Karpas-422 (cell line): Measurements from ENCODE around the gene C6orf62. TPM values are rescaled to one million over a fixed set of nuclear protein-coding genes. Genes with fewer than 3 reads are reported as not detected.
"Not testable (repeated sequence)": the region's sequence is repeated elsewhere in the genome, so short reads cannot be mapped to it uniquely, and the experiment has no call there.

Experiments
- DNase-seq: peaks from one replicate; pipeline ENCODE4 v3.0.0-alpha.2; 2015
- H2AFZ ChIP-seq: fragments of 200-600 bp; sonication (generic); 2 replicates; pipeline ENCODE4 v1.6.1; 2014; ENCODE audit warnings: antibody characterized with exemption, low read length, mixed read lengths
- H3K27ac ChIP-seq: fragments of 200-600 bp; sonication (generic); 2 replicates; pipeline ENCODE4 v1.5.1; 2014; ENCODE audit warnings: mild to moderate bottlenecking, low read length, moderate library complexity
- H3K27me3 ChIP-seq: fragments of 200-600 bp; sonication (generic); 2 replicates; pipeline ENCODE4 v1.6.1; 2014; ENCODE audit warnings: low read length, mixed read lengths
- H3K36me3 ChIP-seq: fragments of 200-600 bp; sonication (generic); 2 replicates; pipeline ENCODE4 v1.6.1; 2014; ENCODE audit warnings: low read length, mixed read lengths; ENCODE audit not compliant: insufficient read depth
- H3K4me1 ChIP-seq: fragments of 200-600 bp; sonication (generic); 2 replicates; pipeline ENCODE4 v1.6.1; 2014; ENCODE audit warnings: mild to moderate bottlenecking, low read length, mixed read lengths
- H3K4me2 ChIP-seq: fragments of 200-600 bp; sonication (generic); 2 replicates; pipeline ENCODE4 v1.6.1; 2014; ENCODE audit warnings: low read length, low read depth, mild to moderate bottlenecking; ENCODE audit not compliant: poor library complexity, severe bottlenecking
- H3K4me3 ChIP-seq: fragments of 200-600 bp; sonication (generic); 2 replicates; pipeline ENCODE4 v1.5.1; 2014; ENCODE audit warnings: mild to moderate bottlenecking, antibody characterized with exemption, low read length, mixed read lengths
- H3K79me2 ChIP-seq: fragments of 200-600 bp; sonication (generic); 2 replicates; pipeline ENCODE4 v1.6.1; 2014; ENCODE audit warnings: mild to moderate bottlenecking, low read length, mixed read lengths
- H3K9ac ChIP-seq: fragments of 200-600 bp; sonication (generic); 2 replicates; pipeline ENCODE4 v1.6.0; 2014; ENCODE audit warnings: low read length
- H3K9me2 ChIP-seq: fragments of 200-600 bp; sonication (generic), shearing (Covaris generic); replicated peaks from 2 replicates; pipeline ENCODE4 v1.6.0; 2014; ENCODE audit warnings: mild to moderate bottlenecking, low read length, moderate library complexity; ENCODE audit not compliant: insufficient read depth
- H3K9me3 ChIP-seq: fragments of 300-700, 200-600 bp; sonication (generic); 2 replicates; pipeline ENCODE4 v1.6.1; 2014; ENCODE audit warnings: low read length, mixed read lengths
- H4K20me1 ChIP-seq: fragments of 200-600 bp; sonication (generic); 2 replicates; pipeline ENCODE4 v1.6.1; 2014; ENCODE audit warnings: mild to moderate bottlenecking, antibody characterized with exemption, low read length, low read depth; ENCODE audit not compliant: insufficient read depth
- total RNA-seq: library from RNA; depleted of rRNA; stranded (reverse); fragments of >200 nt; shearing (Covaris generic); gene quantifications from 2 replicates; pipeline ENCODE4 v1.2.3, GENCODE V29; 2014; ENCODE audit warnings: low replicate concordance

C6orf62 gene
- total RNA-seq, 1 experiment from 2014 or later: 123 TPM

GRCh38 chr6:24752503-24752902, 33.5 kb upstream of the C6orf62 start:
- Histone ChIP-seq H3K79me2 (no peaks in the 10 kb centered on the region), H3K4me3 (no peak overlapping the region), H2AFZ (no peak overlapping the region), H3K9ac (no peak overlapping the region), H3K27ac (no peak overlapping the region), H3K9me2 (no peaks in the 10 kb centered on the region), H3K4me1 (no peaks in the 10 kb centered on the region), H3K27me3 (peaks cover 4% of the 10 kb centered on the region; the same call in 1 of the 2 replicates), H3K36me3 (0 out of 2 replicates have a peak, but pooled peaks cover 5% of the 10 kb centered on the region), H3K4me2 (no peak overlapping the region), H4K20me1 (no peaks in the 10 kb centered on the region), H3K9me3 (peaks cover 7% of the 10 kb centered on the region; the same call in 1 of the 2 replicates)
- no peak for DNase-seq

- not testable (repeated sequence) for H3K4me2 ChIP-seq, H3K27ac ChIP-seq, H4K20me1 ChIP-seq, H3K9me3 ChIP-seq, H3K9ac ChIP-seq, H3K9me2 ChIP-seq, H3K4me3 ChIP-seq, H2AFZ ChIP-seq, H3K36me3 ChIP-seq, H3K4me1 ChIP-seq, DNase-seq, H3K79me2 ChIP-seq, H3K27me3 ChIP-seq
Observed at GRCh38 chr6:24750878-24751277, 31.9 kb upstream of the C6orf62 start.

GRCh38 chr6:24749297-24749696, 30.3 kb upstream of the C6orf62 start:
- Histone ChIP-seq H3K9me2 (no peaks in the 10 kb centered on the region), H3K4me2 (no peak overlapping the region), H3K9ac (no peak overlapping the region), H3K79me2 (no peaks in the 10 kb centered on the region), H3K4me1 (no peaks in the 10 kb centered on the region; the same call in 1 of the 2 replicates), H3K36me3 (0 out of 2 replicates have a peak, but pooled peaks cover 5% of the 10 kb centered on the region), H2AFZ (no peak overlapping the region), H3K27me3 (peaks cover 4% of the 10 kb centered on the region; the same call in 1 of the 2 replicates), H4K20me1 (no peaks in the 10 kb centered on the region), H3K4me3 (no peak overlapping the region), H3K27ac (no peak overlapping the region), H3K9me3 (peaks cover 7% of the 10 kb centered on the region; the same call in 1 of the 2 replicates)
- DNase-seq: no peak

DNA sequence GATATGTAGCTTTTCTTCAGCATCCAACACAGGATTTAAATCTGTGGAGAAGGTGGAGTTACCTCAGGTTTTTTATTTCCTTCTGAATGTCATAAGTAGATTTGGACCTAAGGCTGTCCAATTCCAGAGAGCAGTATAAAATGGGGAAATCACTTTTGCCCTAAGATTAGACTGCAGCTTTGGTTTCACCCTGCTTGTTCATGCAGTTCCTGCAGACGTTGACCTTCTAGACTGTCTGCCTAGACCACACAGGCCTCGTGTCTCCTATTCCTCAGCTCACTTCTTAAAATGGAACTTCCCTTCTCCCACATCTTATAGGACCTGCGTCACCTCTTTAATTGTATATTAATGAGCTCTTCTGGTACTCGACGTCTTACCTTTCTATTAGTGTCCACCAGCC, 26.0 kb upstream of the C6orf62 start:
- 0 out of 2 replicates have a peak overlapping the region, but pooled peaks have one; percentile 23 for H2AFZ ChIP-seq
- H3K79me2 ChIP-seq: no peaks in the 10 kb centered on the region

GRCh38 chr6:24743944-24744335, 25.0 kb upstream of the C6orf62 start:
- DNase-seq: peak; percentile 71
- Histone ChIP-seq H3K27ac (no peak overlapping the region), H3K9me3 (no peaks in the 10 kb centered on the region), H3K4me2 (peak overlapping the region; percentile 3), H3K36me3 (no peaks in the 10 kb centered on the region), H3K9me2 (no peaks in the 10 kb centered on the region), H2AFZ (peak overlapping the region; percentile 44; the same call in 1 of the 2 replicates), H4K20me1 (no peaks in the 10 kb centered on the region), H3K9ac (no peak overlapping the region), H3K4me3 (no peak overlapping the region), H3K27me3 (no peaks in the 10 kb centered on the region), H3K79me2 (no peaks in the 10 kb centered on the region), H3K4me1 (peaks cover 8% of the 10 kb centered on the region)

More for the DNA sequence above, 26.0 kb upstream of the C6orf62 start:
- Histone ChIP-seq H3K9ac (no peak overlapping the region), H3K4me2 (no peak overlapping the region), H3K4me1 (peaks cover 8% of the 10 kb centered on the region), H3K36me3 (no peaks in the 10 kb centered on the region), H4K20me1 (no peaks in the 10 kb centered on the region), H3K27ac (no peak overlapping the region), H3K27me3 (no peaks in the 10 kb centered on the region), H3K9me2 (no peaks in the 10 kb centered on the region), H3K9me3 (no peaks in the 10 kb centered on the region), H3K4me3 (no peak overlapping the region)
- DNase-seq: no peak

GRCh38 chr6:24743265-24743943, 24.4 kb upstream of the C6orf62 start:
- no peak for DNase-seq
- no peaks in the 10 kb centered on the region for H3K9me2 ChIP-seq
- no peaks in the 10 kb centered on the region for H4K20me1 ChIP-seq
- no peaks in the 10 kb centered on the region for H3K9me3 ChIP-seq
- H3K9ac ChIP-seq: no peak overlapping the region
- H3K36me3 ChIP-seq: no peaks in the 10 kb centered on the region
- H3K27ac ChIP-seq: no peak overlapping the region
- H3K4me3 ChIP-seq: no peak overlapping the region
- peaks cover 8% of the 10 kb centered on the region for H3K4me1 ChIP-seq
- H3K4me2 ChIP-seq: peak overlapping the region; percentile 3
- peak overlapping the region; percentile 44 for H2AFZ ChIP-seq
- no peaks in the 10 kb centered on the region for H3K79me2 ChIP-seq
- H3K27me3 ChIP-seq: no peaks in the 10 kb centered on the region

- Histone ChIP-seq H3K9ac (no peak overlapping the region), H4K20me1 (no peaks in the 10 kb centered on the region), H3K27ac (no peak overlapping the region), H2AFZ (no peak overlapping the region), H3K9me2 (no peaks in the 10 kb centered on the region), H3K9me3 (no peaks in the 10 kb centered on the region), H3K4me2 (no peak overlapping the region), H3K79me2 (no peaks in the 10 kb centered on the region), H3K4me3 (no peak overlapping the region), H3K27me3 (no peaks in the 10 kb centered on the region), H3K36me3 (no peaks in the 10 kb centered on the region), H3K4me1 (peaks cover 8% of the 10 kb centered on the region)
- DNase-seq: no peak
Observed at GRCh38 chr6:24742216-24742738, 23.3 kb upstream of the C6orf62 start.

- Histone ChIP-seq H2AFZ (no peak overlapping the region), H3K9ac (no peak overlapping the region), H3K79me2 (no peaks in the 10 kb centered on the region), H3K36me3 (no peaks in the 10 kb centered on the region), H4K20me1 (no peaks in the 10 kb centered on the region), H3K27ac (no peak overlapping the region), H3K4me3 (no peak overlapping the region), H3K9me3 (no peaks in the 10 kb centered on the region), H3K27me3 (no peaks in the 10 kb centered on the region), H3K4me2 (no peak overlapping the region), H3K9me2 (no peaks in the 10 kb centered on the region), H3K4me1 (peaks cover 8% of the 10 kb centered on the region)
- no peak for DNase-seq
Observed at GRCh38 chr6:24740861-24741260, 21.9 kb upstream of the C6orf62 start.
